ENCODE results near the gene RAD51B.

RAD51B gene

GRCh38 chr14:68622856-68623255, 803.3 kb downstream of the RAD51B start:
- DNase-seq (ENCODE audit: low read depth): no peak

- no peak for DNase-seq (ENCODE audit: low read depth)
Measured at GRCh38 chr14:68623307-68623706, 803.7 kb downstream of the RAD51B start.

GRCh38 chr14:68623826-68624225, 804.2 kb downstream of the RAD51B start:
- DNase-seq (ENCODE audit: low read depth): no peak

- no peak for DNase-seq (ENCODE audit: low read depth)
Measured at GRCh38 chr14:68624541-68625220, 805.1 kb downstream of the RAD51B start.

GRCh38 chr14:68625366-68626090, 805.9 kb downstream of the RAD51B start:
- DNase-seq (ENCODE audit: low read depth): no peak

GRCh38 chr14:68626386-68626785, 806.8 kb downstream of the RAD51B start:
- no peak for DNase-seq (ENCODE audit: low read depth)

GRCh38 chr14:68627050-68627867, 807.7 kb downstream of the RAD51B start:
- no peak for DNase-seq (ENCODE audit: low read depth)

- DNase-seq (ENCODE audit: low read depth): no peak
Measured at GRCh38 chr14:68627868-68628604, 808.5 kb downstream of the RAD51B start.

- no peak for DNase-seq (ENCODE audit: low read depth)
Measured at GRCh38 chr14:68628605-68629310, 809.2 kb downstream of the RAD51B start.

GRCh38 chr14:68630081-68630571, 810.5 kb downstream of the RAD51B start:
- no peak for DNase-seq (ENCODE audit: low read depth)

- no peak for DNase-seq (ENCODE audit: low read depth)
Measured at GRCh38 chr14:68630611-68631393, 811.2 kb downstream of the RAD51B start.

- DNase-seq (ENCODE audit: low read depth): no peak
Measured at GRCh38 chr14:68631394-68632053, 811.9 kb downstream of the RAD51B start.

- no peak for DNase-seq (ENCODE audit: low read depth)
Measured at GRCh38 chr14:68632054-68632895, 812.7 kb downstream of the RAD51B start.

- no peak for DNase-seq (ENCODE audit: low read depth)
Measured at GRCh38 chr14:68633131-68633991, 813.8 kb downstream of the RAD51B start.

- DNase-seq (ENCODE audit: low read depth): no peak
Measured at GRCh38 chr14:68634332-68634731, 814.8 kb downstream of the RAD51B start.

GRCh38 chr14:68634874-68635595, 815.5 kb downstream of the RAD51B start:
- DNase-seq (ENCODE audit: low read depth): no peak

GRCh38 chr14:68636597-68636996, 817.0 kb downstream of the RAD51B start:
- no peak for DNase-seq (ENCODE audit: low read depth)

Measured in stromal cell of bone marrow (primary cell).